GM18868 (cell line): Measurements from ENCODE around the gene RAB19.
"Not testable (repeated sequence)": the region's sequence is repeated elsewhere in the genome, so short reads cannot be mapped to it uniquely, and the experiment has no call there.

Source experiments
- ATAC-seq: cut with Tn5 transposase; IDR thresholded peaks from one replicate; pipeline ENCODE4 v1.9.1; 2021; ENCODE audit warnings: mild to moderate bottlenecking, moderate library complexity; ENCODE audit not compliant: unreplicated experiment

The RAB19 gene

GRCh38 chr7:140400381-140400780 is 3.5 kb upstream of the RAB19 start:
- ATAC-seq = no peak

- no peak for ATAC-seq
Observed at GRCh38 chr7:140402178-140402835, 1.6 kb upstream of the RAB19 start.

GRCh38 chr7:140404565-140405065 is 757 bp downstream of the RAB19 start:
- no peak for ATAC-seq

- ATAC-seq = no peak
Observed at GRCh38 chr7:140415361-140415760, 11.5 kb downstream of the RAB19 start.

- ATAC-seq = not testable (repeated sequence)
Observed at GRCh38 chr7:140415816-140416215, 12.0 kb downstream of the RAB19 start.

- ATAC-seq = no peak
Observed at GRCh38 chr7:140416560-140416959, 12.7 kb downstream of the RAB19 start.

GRCh38 chr7:140417456-140418155 is 13.7 kb downstream of the RAB19 start:
- ATAC-seq = no peak

- not testable (repeated sequence) for ATAC-seq
Observed at GRCh38 chr7:140418156-140418472, 14.3 kb downstream of the RAB19 start.

- no peak for ATAC-seq
Observed at GRCh38 chr7:140418653-140419052, 14.8 kb downstream of the RAB19 start.

GRCh38 chr7:140421521-140421920 is 17.7 kb downstream of the RAB19 start:
- ATAC-seq = no peak

- ATAC-seq = no peak
Observed at GRCh38 chr7:140423501-140423900, 19.6 kb downstream of the RAB19 start.

GRCh38 chr7:140425718-140426117 is 21.9 kb downstream of the RAB19 start:
- ATAC-seq = no peak

GRCh38 chr7:140426130-140426529 is 22.3 kb downstream of the RAB19 start:
- ATAC-seq = no peak

GRCh38 chr7:140433396-140433795 is 29.5 kb downstream of the RAB19 start:
- no peak for ATAC-seq

- ATAC-seq = no peak
Observed at GRCh38 chr7:140435252-140435895, 31.5 kb downstream of the RAB19 start.

- no peak for ATAC-seq
Observed at GRCh38 chr7:140439359-140439758, 35.5 kb downstream of the RAB19 start.

- no peak for ATAC-seq
Observed at GRCh38 chr7:140440593-140440992, 36.7 kb downstream of the RAB19 start.

GRCh38 chr7:140441519-140441918 is 37.7 kb downstream of the RAB19 start:
- no peak for ATAC-seq

- ATAC-seq = no peak
Observed at GRCh38 chr7:140446467-140446866, 42.6 kb downstream of the RAB19 start.

- ATAC-seq = no peak
Observed at GRCh38 chr7:140447841-140448240, 44.0 kb downstream of the RAB19 start.

GRCh38 chr7:140448781-140449480 is 45.1 kb downstream of the RAB19 start:
- ATAC-seq = no peak
